ENCODE measurements around the gene ARHGAP25. TPM values are rescaled to one million over a fixed set of nuclear protein-coding genes. Genes with fewer than 3 reads are reported as not detected.

The ARHGAP25 gene
- 0.50 and 0.92 TPM in 2 replicates for total RNA-seq

GRCh38 chr2:68734688-68735525 is at the start of gene ARHGAP25:
TSS of gene ARHGAP25 (plus strand) at chr2:68734811. CDS start at chr2:68735200, 389 bp downstream.

DNA sequence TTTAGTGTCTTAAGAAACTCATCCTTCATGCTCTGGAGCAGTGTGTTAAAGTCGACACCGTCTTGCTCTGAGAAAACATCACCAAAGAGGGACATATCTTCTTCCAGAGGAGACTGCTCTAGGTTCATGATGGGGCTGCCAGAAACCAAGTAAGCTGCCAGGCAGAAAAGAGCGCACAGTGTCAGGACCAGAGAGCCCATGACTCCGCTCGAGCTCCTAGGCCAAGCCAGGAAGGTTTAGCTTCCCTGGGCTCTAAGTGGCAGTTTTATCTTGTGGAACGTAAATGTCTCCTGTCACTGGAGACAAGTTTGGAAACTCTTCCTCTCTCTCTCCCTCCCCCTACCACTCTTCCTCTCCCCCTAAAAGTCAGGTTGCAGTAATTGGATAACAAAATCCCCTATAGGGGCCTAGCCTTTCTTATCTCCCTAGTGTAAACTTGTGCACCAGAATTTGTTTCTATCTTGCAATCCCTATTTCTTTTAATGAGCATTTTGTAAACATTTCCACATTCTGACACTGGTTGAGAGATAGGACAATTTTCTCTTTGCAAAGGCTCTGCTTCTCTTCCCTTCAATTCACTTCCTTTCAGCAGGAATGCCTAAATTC is 136.7 kb downstream of the ARHGAP25 start, which contains the start of gene BMP10:
BMP10 (minus strand) TSS at position 239 of the 606 bp plus-strand sequence; CDS start at position 200, 39 bp downstream.

Other genes with a start within 250 kb of the ARHGAP25 start
- under 0.01 TPM in 1 of 2 replicates, not detected in the other for gene PROKR1, start 91.2 kb upstream of the ARHGAP25 start, total RNA-seq
- gene BMP10, start 136.6 kb downstream of the ARHGAP25 start, total RNA-seq, result not detected in 2 replicates
- gene GKN2, start 218.1 kb downstream of the ARHGAP25 start, total RNA-seq, result not detected in 2 replicates
- gene GKN1, start 239.8 kb downstream of the ARHGAP25 start, total RNA-seq, result not detected in 2 replicates